K562 (cell line): ENCODE measurements around the gene CACNA2D3. TPM values are rescaled to one million over a fixed set of nuclear protein-coding genes. Genes with fewer than 3 reads are reported as not detected.

Experiments used
- ATAC-seq: fragments of 200-7000 bp; cut with Tn5 transposase; 3 replicates; pipeline ENCODE4 v1.9.1; 2020; ENCODE audit warnings: moderate library complexity
- BruUV-seq: library from RNA; stranded (reverse); fragments of 400-500 nt; replicated peaks from 2 replicates; lab custom pipeline; 2021; lab: Mats Ljungman, UMichigan
- CTCF ChIA-PET: fragments of 300-600 bp; formaldehyde crosslinking; extraction: SDS; loops from one replicate; lab custom pipeline; 2021; ENCODE audit warnings: low intra/inter-chr PET ratio; lab: Yijun Ruan, JAX
- POLR2A ChIA-PET: fragments of 300-600, 350-650 bp; sonication (Branson Sonifier 250); formaldehyde crosslinking; extraction: SDS; loops from one replicate; lab custom pipeline; 2021; ENCODE audit warnings: antibody characterized with exemption, inconsistent platforms; lab: Yijun Ruan, JAX
- DNase-seq, 4 experiments: peaks; one replicate each; pipeline versions ENCODE4 v3.0.0 to v3.0.0-alpha.2; 2011 to 2018; ENCODE audit warnings: low spot score in 3 of 4, mixed read lengths in 3 of 4; ENCODE audit errors: extremely low read depth in 1 of 4
- FAIRE-seq: peaks from 2 replicates; lab custom pipeline; 2011; peaks lifted over from hg19 to GRCh38; lab: Jason Lieb, UNC
- H2AFZ ChIP-seq: 2 replicates; pipeline ENCODE4 v1.6.0; 2011; ENCODE audit warnings: low read depth, low read length, control low read depth, inconsistent platforms
- H3K27ac ChIP-seq: fragments of 200-600 bp; 3 replicates; pipeline ENCODE4 v1.8.0; 2011; ENCODE audit warnings: low read depth, mild to moderate bottlenecking, control low read depth, inconsistent platforms, low read length, moderate library complexity, mixed read lengths; ENCODE audit errors: extremely low read depth
- H3K27me3 ChIP-seq, 2 experiments: fragments of 300-600 bp in 1 of 2; 2 replicates in 1 of 2; 3 replicates in 1 of 2; pipeline versions ENCODE4 v1.6.0 to v1.8.0; 2011; ENCODE audit warnings: inconsistent platforms in 2 of 2, low read length in 2 of 2, mild to moderate bottlenecking in 1 of 2, mixed read lengths in 1 of 2, moderate library complexity in 1 of 2; ENCODE audit not compliant: control insufficient read depth in 2 of 2, insufficient read depth in 2 of 2
- H3K36me3 ChIP-seq: fragments of 300-600 bp; 3 replicates; pipeline ENCODE4 v1.8.0; 2011; ENCODE audit warnings: mild to moderate bottlenecking, low read length, inconsistent platforms; ENCODE audit not compliant: control insufficient read depth, insufficient read depth
- H3K4me1 ChIP-seq, 2 experiments: fragments of 200-600 bp in 1 of 2; replicated peaks in 1 of 2; 2 replicates in 1 of 2; 3 replicates in 1 of 2; pipeline versions ENCODE4 v1.5.1 to v1.8.0; 2011; ENCODE audit warnings: inconsistent platforms in 2 of 2, low read length in 2 of 2, mild to moderate bottlenecking in 1 of 2, mixed read lengths in 1 of 2, moderate library complexity in 1 of 2; ENCODE audit not compliant: control insufficient read depth in 2 of 2, insufficient read depth in 2 of 2
- H3K4me2 ChIP-seq: 2 replicates; pipeline ENCODE4 v1.6.1; 2011; ENCODE audit warnings: low read length, control low read depth, inconsistent platforms, mixed read lengths; ENCODE audit not compliant: insufficient read depth
- H3K4me3 ChIP-seq: fragments of 200-600 bp; sonication (generic), shearing (Covaris generic); 2 replicates; pipeline ENCODE4 v1.5.1; 2016; ENCODE audit warnings: control low read depth, inconsistent platforms
- H3K79me2 ChIP-seq: fragments of 200-600 bp; 3 replicates; pipeline ENCODE4 v1.8.0; 2011; ENCODE audit warnings: low read length, inconsistent platforms; ENCODE audit not compliant: control insufficient read depth, insufficient read depth
- H3K9ac ChIP-seq, 2 experiments: 2 replicates each; pipeline versions ENCODE4 v1.6.0 to v1.6.1; 2011; ENCODE audit warnings: low read depth in 2 of 2, low read length in 2 of 2, control low read depth in 1 of 2, inconsistent platforms in 1 of 2, mild to moderate bottlenecking in 1 of 2, mixed read lengths in 1 of 2; ENCODE audit not compliant: insufficient read depth in 1 of 2
- H3K9me1 ChIP-seq: one replicate; pipeline ENCODE4 v1.6.0; 2011; ENCODE audit warnings: inconsistent platforms, mild to moderate bottlenecking, low read length, moderate library complexity; ENCODE audit not compliant: control insufficient read depth, insufficient read depth
- H3K9me3 ChIP-seq: replicated peaks from 2 replicates; pipeline ENCODE4 v1.5.1; 2011; ENCODE audit warnings: low read depth, low read length, inconsistent platforms; ENCODE audit not compliant: control insufficient read depth, insufficient read depth
- H4K20me1 ChIP-seq: replicated peaks from 2 replicates; pipeline ENCODE4 v1.6.1; 2011; ENCODE audit warnings: low read length, inconsistent platforms, mixed read lengths; ENCODE audit not compliant: control insufficient read depth, insufficient read depth
- ETV6 ChIP-seq, 3 experiments: fragments of 150-350 bp in 1 of 3; sonication (generic) in 1 of 3; formaldehyde crosslinking in 1 of 3; IDR thresholded peaks; 2 replicates each; pipeline versions ENCODE4 v1.6.1 to v1.8.0; 2014 to 2022; ENCODE audit warnings: borderline replicate concordance in 2 of 3, low read depth in 2 of 3, antibody characterized with exemption in 1 of 3, low read length in 1 of 3, mild to moderate bottlenecking in 1 of 3, missing genetic modification reagents in 1 of 3
- HOXB6 ChIP-seq: fragments of 250-450 bp; sonication (Bioruptor Pico); IDR thresholded peaks from 2 replicates; pipeline ENCODE4 v1.5.1; 2022; ENCODE audit warnings: mild to moderate bottlenecking, borderline replicate concordance
- MYC ChIP-seq, 2 experiments: fragments of 250-450 bp in 1 of 2; sonication (Bioruptor Pico) in 1 of 2; IDR thresholded peaks; 2 replicates each; pipeline versions ENCODE4 v1.5.1 to v1.6.1; 2012 to 2021; ENCODE audit warnings: low read depth in 2 of 2, borderline replicate concordance in 1 of 2, improper control_type of control experiment in 1 of 2, low read length in 1 of 2, mild to moderate bottlenecking in 1 of 2, moderate library complexity in 1 of 2
- PHF20 ChIP-seq: fragments of 450-650 bp; IDR thresholded peaks from 2 replicates; pipeline ENCODE4 v1.6.1; 2018; ENCODE audit not compliant: partially characterized antibody
- ZFP30 ChIP-seq: fragments of 250-450 bp; sonication (Bioruptor Pico); IDR thresholded peaks from 2 replicates; pipeline ENCODE4 v1.8.0; 2022; ENCODE audit warnings: moderate library complexity, mild to moderate bottlenecking, inconsistent platforms, borderline replicate concordance
- ZNF143 ChIP-seq: sonication (generic); formaldehyde crosslinking; IDR thresholded peaks from 2 replicates; pipeline ENCODE4 v1.9.0; 2022; ENCODE audit warnings: mild to moderate bottlenecking, missing genetic modification reagents
- ZNF445 ChIP-seq: fragments of 250-450 bp; sonication (Bioruptor Pico); IDR thresholded peaks from 2 replicates; pipeline ENCODE4 v1.4.0; 2020; ENCODE audit warnings: low read depth, mild to moderate bottlenecking, moderate library complexity
- WGBS: fragments of 100-300 bp; shearing (Covaris generic); methylation state at CpG from one replicate; pipeline ENCODE4 v1.1.6; 2016; ENCODE audit warnings: low coverage, mixed read lengths; ENCODE audit not compliant: insufficient coverage; ENCODE audit errors: missing lambda C conversion rate; 5-methylcytosine and 5-hydroxymethylcytosine counted together
- in situ Hi-C: fragments of 300-500 bp; cut with MboI; formaldehyde crosslinking; loops from 4 replicates; pipeline ENCODE4 v1.15.0; 2018; ENCODE audit warnings: inconsistent platforms, mixed read lengths
- intact Hi-C: fragments of 100-400 bp; cut with micrococcal nuclease; formaldehyde crosslinking; loops from 2 replicates; pipeline ENCODE4 v1.14.2; 2022
- polyA plus RNA-seq, 8 experiments: library from polyadenylated mRNA; depleted of rRNA in 4 of 8; stranded (reverse) in 5 of 8; unstranded in 3 of 8; fragments of >200 nt; fragmentation: Nextera tagmentation in 2 of 8; fragmentation: Illumina TruSeq in 1 of 8; extraction: Ambion mirVana in 2 of 8; extraction: Trizol in 1 of 8; gene quantifications; 2 replicates each; pipeline versions ENCODE4 v1.2.1 to v1.2.3, GENCODE V29; 2011 to 2014; ENCODE audit warnings: inconsistent platforms in 1 of 8, missing spikeins in 1 of 8
- total RNA-seq, 7 experiments: library from RNA; depleted of rRNA in 6 of 7; stranded (reverse); fragments of >200 nt in 6 of 7; fragmentation: Illumina TruSeq in 2 of 7; extraction: Trizol in 2 of 7; gene quantifications; 2 replicates each; pipeline versions ENCODE4 v1.2.1 to v1.2.3, GENCODE V29; 2011 to 2021; ENCODE audit warnings: low replicate concordance in 1 of 7
- TF ChIP-seq, protein P1 (sequence below), 2 experiments: IDR thresholded peaks in 1 of 2; conservative IDR thresholded peaks in 1 of 2; 2 replicates each; pipeline ENCODE4 v1.6.1; 2016; ENCODE audit warnings: low read depth in 2 of 2, mild to moderate bottlenecking in 1 of 2, missing compliant biosample characterization in 1 of 2, missing genetic modification characterization in 1 of 2, moderate library complexity in 1 of 2
- TF ChIP-seq, protein P2 (sequence below): fragments of 450-650 bp; IDR thresholded peaks from 2 replicates; pipeline ENCODE4 v1.6.1; 2016; ENCODE audit warnings: borderline replicate concordance

Gene CACNA2D3
- total and polyA plus RNA-seq, 9 of the 15 experiments (the other 6 are each of a cell fraction or from before 2014, with no cell fraction given), result 0.01 TPM; not detected in 8

DNA sequence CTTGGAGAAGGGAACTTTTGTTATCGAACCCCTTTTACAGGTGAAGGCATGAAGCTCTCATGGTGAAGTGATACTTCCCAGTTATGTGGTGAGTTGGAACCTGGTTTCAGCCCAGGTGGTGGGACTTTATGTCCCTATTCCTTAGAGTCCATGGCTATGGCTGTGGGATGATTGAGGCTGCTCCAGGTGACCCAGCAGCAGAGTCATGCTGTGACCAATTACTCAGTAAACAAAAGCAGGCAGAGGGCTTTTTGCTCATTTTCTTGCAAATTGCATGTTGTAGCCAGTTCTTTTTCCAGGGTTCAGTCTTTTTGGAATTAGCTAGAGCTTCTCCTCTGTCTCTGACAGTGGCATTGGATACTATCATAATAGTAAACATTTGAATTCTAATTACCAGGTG is 70.7 kb downstream of the CACNA2D3 start:
- DNase-seq (no peak), ATAC-seq (no peak), FAIRE-seq (no peak)
- no peaks in the 10 kb centered on the region; the same call in 1 of the 2 replicates for H4K20me1 ChIP-seq
- CTCF ChIA-PET, result no interaction called here
- H3K9ac ChIP-seq, result no peak overlapping the region
- POLR2A ChIA-PET, result no interaction called here
- no TSS peak for BruUV-seq
- no peak overlapping the region for H2AFZ ChIP-seq
- intact Hi-C loops (no loop called here), in situ Hi-C loops (no loop called here)
- no peaks in the 10 kb centered on the region for H3K36me3 ChIP-seq
- H3K4me1 ChIP-seq, result no peaks in the 10 kb centered on the region
- no peak overlapping the region for H3K4me2 ChIP-seq
- WGBS, result 0% methylated on average over 1 of the region's 1 CpG
- H3K9me3 ChIP-seq, result no peaks in the 10 kb centered on the region
- no peak overlapping the region for H3K4me3 ChIP-seq
- no peak overlapping the region for H3K27ac ChIP-seq
- TF ChIP-seq, protein P1, sequence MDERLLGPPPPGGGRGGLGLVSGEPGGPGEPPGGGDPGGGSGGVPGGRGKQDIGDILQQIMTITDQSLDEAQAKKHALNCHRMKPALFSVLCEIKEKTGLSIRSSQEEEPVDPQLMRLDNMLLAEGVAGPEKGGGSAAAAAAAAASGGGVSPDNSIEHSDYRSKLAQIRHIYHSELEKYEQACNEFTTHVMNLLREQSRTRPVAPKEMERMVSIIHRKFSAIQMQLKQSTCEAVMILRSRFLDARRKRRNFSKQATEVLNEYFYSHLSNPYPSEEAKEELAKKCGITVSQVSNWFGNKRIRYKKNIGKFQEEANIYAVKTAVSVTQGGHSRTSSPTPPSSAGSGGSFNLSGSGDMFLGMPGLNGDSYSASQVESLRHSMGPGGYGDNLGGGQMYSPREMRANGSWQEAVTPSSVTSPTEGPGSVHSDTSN (CRISPR knock-in tag; IDR thresholded peaks at IDR 0.05; ENCODE audit: low read depth), result no peak
- TF ChIP-seq, protein P1 (tag; conservative IDR thresholded peaks at IDR 0.05; ENCODE audit: low read depth), result no peak
- TF ChIP-seq ZFP30 (CRISPR knock-in tag) (no peak), HOXB6 (no peak), ETV6 (IDR thresholded peaks at IDR 0.05; ENCODE audit: borderline replicate concordance in 1 of 2, low read depth in 2 of 2, low read length in 1 of 2) (no peak), ETV6 (CRISPR knock-in tag; IDR thresholded peaks at IDR 0.05; ENCODE audit: borderline replicate concordance) (no peak), ZNF445 (CRISPR knock-in tag) (no peak), MYC (IDR thresholded peaks at IDR 0.05; ENCODE audit: low read depth, low read length) (no peak), MYC (CRISPR knock-in tag; IDR thresholded peaks at IDR 0.05; ENCODE audit: borderline replicate concordance, low read depth) (no peak), ZNF143 (no peak), PHF20 (no peak)
- TF ChIP-seq, protein P2, sequence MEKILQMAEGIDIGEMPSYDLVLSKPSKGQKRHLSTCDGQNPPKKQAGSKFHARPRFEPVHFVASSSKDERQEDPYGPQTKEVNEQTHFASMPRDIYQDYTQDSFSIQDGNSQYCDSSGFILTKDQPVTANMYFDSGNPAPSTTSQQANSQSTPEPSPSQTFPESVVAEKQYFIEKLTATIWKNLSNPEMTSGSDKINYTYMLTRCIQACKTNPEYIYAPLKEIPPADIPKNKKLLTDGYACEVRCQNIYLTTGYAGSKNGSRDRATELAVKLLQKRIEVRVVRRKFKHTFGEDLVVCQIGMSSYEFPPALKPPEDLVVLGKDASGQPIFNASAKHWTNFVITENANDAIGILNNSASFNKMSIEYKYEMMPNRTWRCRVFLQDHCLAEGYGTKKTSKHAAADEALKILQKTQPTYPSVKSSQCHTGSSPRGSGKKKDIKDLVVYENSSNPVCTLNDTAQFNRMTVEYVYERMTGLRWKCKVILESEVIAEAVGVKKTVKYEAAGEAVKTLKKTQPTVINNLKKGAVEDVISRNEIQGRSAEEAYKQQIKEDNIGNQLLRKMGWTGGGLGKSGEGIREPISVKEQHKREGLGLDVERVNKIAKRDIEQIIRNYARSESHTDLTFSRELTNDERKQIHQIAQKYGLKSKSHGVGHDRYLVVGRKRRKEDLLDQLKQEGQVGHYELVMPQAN, result no peak
- no peaks in the 10 kb centered on the region for H3K27me3 ChIP-seq
- no peaks in the 10 kb centered on the region for H3K9me1 ChIP-seq
- no peaks in the 10 kb centered on the region for H3K79me2 ChIP-seq
